Measurements from ENCODE around the gene NECTIN4. TPM values are rescaled to one million over a fixed set of nuclear protein-coding genes. Genes with fewer than 3 reads are reported as not detected.

NECTIN4 gene
- polyA plus RNA-seq, 1 of the 3 experiments (the other 2 are of a cell fraction): 0.59 TPM

GRCh38 chr1:161073474-161074121 is 15.8 kb downstream of the NECTIN4 start:
- Histone ChIP-seq H3K4me1 (ENCODE audit: control insufficient read depth in 1 of 2, insufficient read depth in 2 of 2, low read depth in 1 of 2, low read length in 1 of 2) (no peaks in the 10 kb centered on the region), H3K9me3 (no peaks in the 10 kb centered on the region), H3K36me3 (replicated peaks in 1 of 2; ENCODE audit: control insufficient read depth in 1 of 2, insufficient read depth in 2 of 2, low read length in 1 of 2) (no peaks in the 10 kb centered on the region), H3K27ac (ENCODE audit: low read depth in 2 of 2, low read length in 1 of 2) (no peak overlapping the region), H4K20me1 (ENCODE audit: insufficient read depth) (no peaks in the 10 kb centered on the region), H3K79me2 (ENCODE audit: insufficient read depth) (no peaks in the 10 kb centered on the region), H3F3A (replicated peaks; ENCODE audit: insufficient read depth) (no peaks in the 10 kb centered on the region), H3K9ac (no peak overlapping the region), H3K27me3 (ENCODE audit: insufficient read depth) (no peaks in the 10 kb centered on the region), H3K4me3 (ENCODE audit: low read depth in 2 of 2, low read length in 1 of 2) (no peak overlapping the region), H3K4me2 (no peak overlapping the region), H2AFZ (ENCODE audit: low read depth) (no peak overlapping the region), H3K9me2 (no peaks in the 10 kb centered on the region)
- TF ChIP-seq USF1 (IDR thresholded peaks at IDR 0.05; ENCODE audit: borderline replicate concordance, low read depth): no peak
- no peak for TF ChIP-seq CHD2 (IDR thresholded peaks at IDR 0.05; ENCODE audit: low read length, partially characterized antibody)
- no peak for TF ChIP-seq SMC3 (IDR thresholded peaks at IDR 0.05; ENCODE audit: low read depth, low read length)
- no peak for TF ChIP-seq POLR2AphosphoS5 (IDR thresholded peaks at IDR 0.05; ENCODE audit: low read depth, low read length)
- no peak for TF ChIP-seq FOXJ3 (CRISPR knock-in tag; IDR thresholded peaks at IDR 0.05)
- TF ChIP-seq RCOR1 (IDR thresholded peaks at IDR 0.05; ENCODE audit: low read length): no peak
- TF ChIP-seq JUND (IDR thresholded peaks at IDR 0.05): no peak
- no peak for TF ChIP-seq TAF1 (IDR thresholded peaks at IDR 0.05; ENCODE audit: borderline replicate concordance, low read depth, low read length)
- no peak for TF ChIP-seq RXRA (IDR thresholded peaks at IDR 0.05; ENCODE audit: borderline replicate concordance, low read depth)
- TF ChIP-seq ZBTB33 (IDR thresholded peaks at IDR 0.05; ENCODE audit: borderline replicate concordance, low read depth): no peak
- TF ChIP-seq NFIC (IDR thresholded peaks at IDR 0.05; ENCODE audit: borderline replicate concordance): no peak
- no peak for TF ChIP-seq SIN3A (IDR thresholded peaks at IDR 0.05; ENCODE audit: borderline replicate concordance, low read depth, low read length)
- no peak for TF ChIP-seq MEF2A (IDR thresholded peaks at IDR 0.05; ENCODE audit: borderline replicate concordance, low read depth)
- no peak for DNase-seq
- CTCF ChIA-PET: interaction anchor here (1.0 to 22.7 kb wide), 3 partner anchors 9 to 23 kb away, joined by 3 to 198 read pairs (median 3); partner anchors contain the start of gene KLHDC9
- 67% methylated on average over 1 of the region's 7 CpGs for WGBS (ENCODE audit: low lambda C conversion rate)
- POLR2A ChIA-PET: no interaction called here

GRCh38 chr1:161072751-161073449 is 16.5 kb downstream of the NECTIN4 start:
- no peaks in the 10 kb centered on the region for H3K9me3 ChIP-seq
- H3F3A ChIP-seq (replicated peaks; ENCODE audit: insufficient read depth): no peaks in the 10 kb centered on the region
- DNase-seq: no peak
- no peak overlapping the region for H3K4me2 ChIP-seq
- no peak overlapping the region for H3K9ac ChIP-seq
- H3K4me3 ChIP-seq (ENCODE audit: low read depth in 2 of 2, low read length in 1 of 2): no peak overlapping the region
- H4K20me1 ChIP-seq (ENCODE audit: insufficient read depth): no peaks in the 10 kb centered on the region
- H3K27me3 ChIP-seq (ENCODE audit: insufficient read depth): no peaks in the 10 kb centered on the region
- WGBS (ENCODE audit: low lambda C conversion rate): 91% methylated on average over 19 of the region's 19 CpGs
- no peaks in the 10 kb centered on the region for H3K79me2 ChIP-seq (ENCODE audit: insufficient read depth)
- H3K4me1 ChIP-seq (ENCODE audit: control insufficient read depth in 1 of 2, insufficient read depth in 2 of 2, low read depth in 1 of 2, low read length in 1 of 2): no peaks in the 10 kb centered on the region
- no peak for TF ChIP-seq MXI1 (IDR thresholded peaks at IDR 0.05; ENCODE audit: low read depth, low read length)
- ChIA-PET CTCF (interaction anchor here (1.1 to 22.7 kb wide), 3 partner anchors 10 to 63 kb away, joined by 3 to 198 read pairs (median 5); partner anchors contain the start of gene KLHDC9), POLR2A (no interaction called here)
- H3K27ac ChIP-seq (ENCODE audit: low read depth in 2 of 2, low read length in 1 of 2): no peak overlapping the region
- no peak overlapping the region for H2AFZ ChIP-seq (ENCODE audit: low read depth)
- H3K9me2 ChIP-seq: no peaks in the 10 kb centered on the region
- no peaks in the 10 kb centered on the region for H3K36me3 ChIP-seq (replicated peaks in 1 of 2; ENCODE audit: control insufficient read depth in 1 of 2, insufficient read depth in 2 of 2, low read length in 1 of 2)

Data from SK-N-SH (cell line).